HepG2 (cell line): ENCODE results near the gene SRCAP. TPM values are rescaled to one million over a fixed set of nuclear protein-coding genes. Genes with fewer than 3 reads are reported as not detected.

Source experiments
- ATF7-NPFF ChIP-seq: sonication (generic); formaldehyde crosslinking; IDR thresholded peaks from 2 replicates; pipeline ENCODE4 v1.8.1; 2023; ENCODE audit warnings: mild to moderate bottlenecking, low read depth, missing genetic modification reagents, moderate library complexity
- CENPX ChIP-seq: sonication (generic); formaldehyde crosslinking; IDR thresholded peaks from 2 replicates; pipeline ENCODE4 v1.9.0; 2021; ENCODE audit warnings: mild to moderate bottlenecking, missing genetic modification reagents, moderate library complexity
- ETV5 ChIP-seq: IDR thresholded peaks from 2 replicates; pipeline ENCODE4 v1.6.1; 2018; ENCODE audit warnings: missing biosample characterization, missing genetic modification reagents, inconsistent platforms, borderline replicate concordance
- FOXO1 ChIP-seq: sonication (generic); formaldehyde crosslinking; IDR thresholded peaks from 2 replicates; pipeline ENCODE4 v1.4.0; 2020; ENCODE audit warnings: missing genetic modification reagents
- FUBP1 ChIP-seq: sonication (generic); formaldehyde crosslinking; IDR thresholded peaks from 2 replicates; pipeline ENCODE4 v1.5.1; 2020; ENCODE audit warnings: missing genetic modification reagents, mild to moderate bottlenecking, borderline replicate concordance
- HOMEZ ChIP-seq: IDR thresholded peaks from 2 replicates; pipeline ENCODE4 v1.6.1; 2016; ENCODE audit warnings: low read depth
- JARID2 ChIP-seq: sonication (generic); formaldehyde crosslinking; IDR thresholded peaks from 2 replicates; pipeline ENCODE4 v1.8.1; 2023; ENCODE audit warnings: missing genetic modification reagents, inconsistent platforms; ENCODE audit not compliant: insufficient replicate concordance
- KLF13 ChIP-seq: sonication (generic); formaldehyde crosslinking; IDR thresholded peaks from 2 replicates; pipeline ENCODE4 v1.4.0; 2020; ENCODE audit warnings: mild to moderate bottlenecking, missing genetic modification reagents
- MAFF ChIP-seq: IDR thresholded peaks from 2 replicates; pipeline ENCODE4 v1.6.1; 2011; ENCODE audit warnings: low read depth, low read length, improper control_type of control experiment
- NFE2 ChIP-seq: sonication (generic); formaldehyde crosslinking; IDR thresholded peaks from 2 replicates; pipeline ENCODE4 v1.4.0; 2020; ENCODE audit warnings: missing genetic modification reagents
- SIX1 ChIP-seq: sonication (generic); formaldehyde crosslinking; IDR thresholded peaks from 2 replicates; pipeline ENCODE4 v1.4.0; 2020; ENCODE audit warnings: missing genetic modification reagents, borderline replicate concordance
- SRSF9 ChIP-seq: fragments of 200-400 bp; formaldehyde crosslinking; IDR thresholded peaks from 2 replicates; pipeline ENCODE4 v1.6.1; 2018; ENCODE audit warnings: borderline replicate concordance, mild to moderate bottlenecking, low read depth, low read length; ENCODE audit not compliant: insufficient read depth, poor library complexity, severe bottlenecking
- SSRP1 ChIP-seq: IDR thresholded peaks from 2 replicates; pipeline ENCODE4 v1.6.1; 2016; ENCODE audit warnings: control low read depth
- TMF1 ChIP-seq: sonication (generic); formaldehyde crosslinking; IDR thresholded peaks from 2 replicates; pipeline ENCODE4 v1.8.1; 2022; ENCODE audit warnings: low read depth, missing genetic modification reagents
- WIZ ChIP-seq: sonication (generic); formaldehyde crosslinking; IDR thresholded peaks from 2 replicates; pipeline ENCODE4 v1.5.1; 2020; ENCODE audit warnings: mild to moderate bottlenecking, missing genetic modification reagents
- ZBTB42 ChIP-seq: sonication (generic); formaldehyde crosslinking; IDR thresholded peaks from 2 replicates; pipeline ENCODE4 v1.5.0; 2020; ENCODE audit warnings: mild to moderate bottlenecking, missing genetic modification reagents
- ZBTB8A ChIP-seq: sonication (generic); formaldehyde crosslinking; IDR thresholded peaks from 2 replicates; pipeline ENCODE4 v1.4.0; 2020; ENCODE audit warnings: mild to moderate bottlenecking, low read depth, missing genetic modification reagents, borderline replicate concordance
- ZFP1 ChIP-seq: IDR thresholded peaks from 2 replicates; pipeline ENCODE4 v1.6.1; 2016
- ZNF121 ChIP-seq: sonication (generic); formaldehyde crosslinking; IDR thresholded peaks from 2 replicates; pipeline ENCODE4 v1.5.0; 2020; ENCODE audit warnings: mild to moderate bottlenecking, missing genetic modification reagents
- ZNF280D ChIP-seq: sonication (generic); formaldehyde crosslinking; IDR thresholded peaks from 2 replicates; pipeline ENCODE4 v1.5.1; 2020; ENCODE audit warnings: mild to moderate bottlenecking, missing genetic modification reagents
- ZNF512 ChIP-seq: sonication (generic); formaldehyde crosslinking; IDR thresholded peaks from 2 replicates; pipeline ENCODE4 v1.4.0; 2020; ENCODE audit warnings: mild to moderate bottlenecking, missing genetic modification reagents
- ZNF816 ChIP-seq: sonication (generic); formaldehyde crosslinking; IDR thresholded peaks from 2 replicates; pipeline ENCODE4 v1.8.0; 2022; ENCODE audit warnings: missing genetic modification reagents, mild to moderate bottlenecking, borderline replicate concordance
- polyA plus RNA-seq, 8 experiments: library from polyadenylated mRNA; depleted of rRNA in 3 of 8; stranded (reverse) in 7 of 8; unstranded in 1 of 8; fragments of >200 nt; fragmentation: Illumina TruSeq in 4 of 8; extraction: Trizol in 4 of 8; gene quantifications; 2 replicates each; pipeline versions ENCODE4 v1.2.1 to v1.2.3, GENCODE V29; 2011 to 2016; ENCODE audit warnings: low read depth in 4 of 8, missing spikeins in 1 of 8, mixed read lengths in 1 of 8; ENCODE audit not compliant: insufficient read depth in 1 of 8
- total RNA-seq, 5 experiments: library from RNA; depleted of rRNA; stranded (reverse); fragments of >200 nt; fragmentation: Illumina TruSeq; extraction: Trizol; gene quantifications; 2 replicates each; pipeline ENCODE4 v1.2.3, GENCODE V29; 2016; ENCODE audit warnings: low read depth in 1 of 5

The SRCAP gene
- total and polyA plus RNA-seq, 2 of the 13 experiments (the other 11 are each of a cell fraction or from before 2014, with no cell fraction given): 4.9 to 9.0 TPM

- TF ChIP-seq WIZ: no peak
- no peak for TF ChIP-seq ZNF280D
- TF ChIP-seq ZNF512 (CRISPR knock-in tag): no peak
- TF ChIP-seq JARID2 (CRISPR knock-in tag): no peak
- no peak for TF ChIP-seq MAFF
- no peak for TF ChIP-seq HOMEZ (CRISPR knock-in tag)
- no peak for TF ChIP-seq SIX1
- TF ChIP-seq NFE2 (CRISPR knock-in tag): no peak
- TF ChIP-seq ZBTB8A: no peak
- no peak for TF ChIP-seq SSRP1 (CRISPR knock-in tag)
- no peak for TF ChIP-seq ZNF816 (CRISPR knock-in tag)
- TF ChIP-seq CENPX: no peak
- TF ChIP-seq ZFP1 (CRISPR knock-in tag): no peak; the same call in 1 of the 2 replicates
- no peak for TF ChIP-seq FOXO1 (CRISPR knock-in tag)
- no peak for TF ChIP-seq TMF1 (CRISPR knock-in tag)
- no peak for TF ChIP-seq ETV5 (CRISPR knock-in tag)
- peak; percentile 21; the same call in 1 of the 2 replicates for TF ChIP-seq KLF13 (CRISPR knock-in tag)
- no peak for TF ChIP-seq ATF7-NPFF (CRISPR knock-in tag)
- no peak for TF ChIP-seq ZNF121 (CRISPR knock-in tag)
- no peak for TF ChIP-seq FUBP1
- TF ChIP-seq ZBTB42: no peak
- TF ChIP-seq SRSF9: no peak
Measured at GRCh38 chr16:30697264-30698138, 1.5 kb upstream of the SRCAP start (continued).
